ENCODE data around the gene TMEM255B.

DNA sequence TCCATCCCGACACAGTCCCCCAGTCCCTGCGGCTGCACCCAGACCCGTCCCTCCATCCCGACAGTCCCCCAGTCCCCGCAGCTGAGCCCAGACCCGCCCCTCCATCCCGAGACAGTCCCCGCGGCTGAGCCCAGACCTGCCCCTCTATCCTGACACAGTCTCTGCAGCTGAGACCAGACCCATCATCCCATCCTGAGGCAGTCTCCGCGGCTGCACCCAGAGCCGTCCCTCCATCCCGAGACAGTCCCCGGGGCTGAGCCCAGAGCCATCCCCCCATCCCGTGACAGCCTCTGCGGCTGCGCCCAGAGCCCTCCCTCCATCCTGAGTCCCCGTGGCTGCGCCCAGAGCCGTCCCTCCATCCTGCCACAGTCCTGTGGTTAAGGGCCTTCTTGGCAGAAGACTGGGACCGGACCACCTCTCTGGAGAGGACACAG is 28.8 kb upstream of the TMEM255B start:
- TF ChIP-seq, protein P1, sequence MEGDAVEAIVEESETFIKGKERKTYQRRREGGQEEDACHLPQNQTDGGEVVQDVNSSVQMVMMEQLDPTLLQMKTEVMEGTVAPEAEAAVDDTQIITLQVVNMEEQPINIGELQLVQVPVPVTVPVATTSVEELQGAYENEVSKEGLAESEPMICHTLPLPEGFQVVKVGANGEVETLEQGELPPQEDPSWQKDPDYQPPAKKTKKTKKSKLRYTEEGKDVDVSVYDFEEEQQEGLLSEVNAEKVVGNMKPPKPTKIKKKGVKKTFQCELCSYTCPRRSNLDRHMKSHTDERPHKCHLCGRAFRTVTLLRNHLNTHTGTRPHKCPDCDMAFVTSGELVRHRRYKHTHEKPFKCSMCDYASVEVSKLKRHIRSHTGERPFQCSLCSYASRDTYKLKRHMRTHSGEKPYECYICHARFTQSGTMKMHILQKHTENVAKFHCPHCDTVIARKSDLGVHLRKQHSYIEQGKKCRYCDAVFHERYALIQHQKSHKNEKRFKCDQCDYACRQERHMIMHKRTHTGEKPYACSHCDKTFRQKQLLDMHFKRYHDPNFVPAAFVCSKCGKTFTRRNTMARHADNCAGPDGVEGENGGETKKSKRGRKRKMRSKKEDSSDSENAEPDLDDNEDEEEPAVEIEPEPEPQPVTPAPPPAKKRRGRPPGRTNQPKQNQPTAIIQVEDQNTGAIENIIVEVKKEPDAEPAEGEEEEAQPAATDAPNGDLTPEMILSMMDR (conservative IDR thresholded peaks at IDR 0.05) = no peak
- TF ChIP-seq ZFX (IDR thresholded peaks at IDR 0.05) = no peak
